Measurements from ENCODE around the gene TEX19. TPM values are rescaled to one million over a fixed set of nuclear protein-coding genes. Genes with fewer than 3 reads are reported as not detected.

TEX19 gene
- total and polyA plus RNA-seq, 2 of the 4 experiments (the other 2 are of a cell fraction): under 0.01 to 0.03 TPM

- Histone ChIP-seq H3K4me1 (ENCODE audit: control insufficient read depth, insufficient read depth, low read length) (peaks cover 2% of the 10 kb centered on the region), H3K4me2 (ENCODE audit: low read depth, low read length) (no peak overlapping the region), H4K91ac (ENCODE audit: insufficient read depth, low read depth, low read length) (no peak overlapping the region), H2BK20ac (ENCODE audit: low read depth, low read length) (no peak overlapping the region), H3K9me1 (ENCODE audit: insufficient read depth, low read length) (no peaks in the 10 kb centered on the region), H3K56ac (ENCODE audit: extremely low read depth, insufficient read depth, low read length) (no peak overlapping the region), H2BK5ac (ENCODE audit: low read depth, low read length, poor library complexity, severe bottlenecking) (no peak overlapping the region), H2BK15ac (ENCODE audit: low read depth, low read length) (no peak overlapping the region), H4K20me1 (ENCODE audit: insufficient read depth, low read length) (no peaks in the 10 kb centered on the region), H3K79me1 (ENCODE audit: low read depth in 1 of 2, low read length in 2 of 2) (no peaks in the 10 kb centered on the region), H3K4me3 (ENCODE audit: insufficient read depth, low read depth, low read length) (no peak overlapping the region), H4K8ac (ENCODE audit: low read depth in 2 of 2, low read length in 2 of 2) (no peak overlapping the region), H3K14ac (replicated peaks; ENCODE audit: low read depth, low read length) (no peak overlapping the region), H3K18ac (ENCODE audit: low read depth, low read length) (no peak overlapping the region), H2AFZ (replicated peaks; ENCODE audit: low read length, poor library complexity) (no peak overlapping the region), H3K27ac (ENCODE audit: insufficient read depth, low read length) (no peak overlapping the region), H3K36me3 (ENCODE audit: control insufficient read depth, insufficient read depth, low read length) (peaks cover 10% of the 10 kb centered on the region; the same call in 1 of the 2 replicates), H3K4ac (ENCODE audit: low read depth, low read length) (no peak overlapping the region), H3K23ac (ENCODE audit: low read depth, low read length) (no peak overlapping the region), H4K5ac (ENCODE audit: low read depth, low read length) (no peak overlapping the region), H2BK120ac (ENCODE audit: low read depth, low read length) (no peak overlapping the region), H3K27me3 (ENCODE audit: control insufficient read depth, insufficient read depth, low read length) (peaks cover 28% of the 10 kb centered on the region), H3K9ac (ENCODE audit: low read depth, low read length) (no peak overlapping the region), H2AK9ac (replicated peaks; ENCODE audit: low read depth, low read length, poor library complexity) (no peak overlapping the region), H2AK5ac (ENCODE audit: low read depth, low read length) (no peak overlapping the region), H3K9me3 (ENCODE audit: control insufficient read depth, insufficient read depth, low read length) (no peaks in the 10 kb centered on the region)
- WGBS, 2 experiments (ENCODE audit: extremely low coverage in 2 of 2, insufficient read length in 1 of 2): 100% methylated on average over 6 of the region's 21 CpGs; no CpG with 5 or more reads in 1 of the 2 experiments
- DNase-seq (no peak), ATAC-seq (ENCODE audit: low read depth) (no peak)
- ChIA-PET CTCF (no interaction called here), POLR2A (ENCODE audit: unreplicated experiment) (no interaction called here)
- dilution Hi-C loops (cut with HindIII; ENCODE audit: low sequenced_read_pairs, unreplicated experiment) (no loop called here), in situ Hi-C loops (cut with MboI; ENCODE audit: low sequenced_read_pairs) (no loop called here), intact Hi-C loops (cut with micrococcal nuclease) (no loop called here)
- BruUV-seq (replicated peaks): no TSS peak
- TF ChIP-seq POLR2A (IDR thresholded peaks at IDR 0.05; ENCODE audit: low read depth, low read length) (no peak), MAZ (IDR thresholded peaks at IDR 0.05; ENCODE audit: borderline replicate concordance, low read depth, low read length) (no peak), MXI1 (IDR thresholded peaks at IDR 0.05; ENCODE audit: borderline replicate concordance, low read depth, low read length) (no peak), CHD1 (IDR thresholded peaks at IDR 0.05; ENCODE audit: low read depth, low read length) (no peak), RAD21 (IDR thresholded peaks at IDR 0.05; ENCODE audit: low read length) (no peak), SMC3 (IDR thresholded peaks at IDR 0.05; ENCODE audit: low read depth, low read length) (no peak), MAFK (IDR thresholded peaks at IDR 0.05; ENCODE audit: low read depth, low read length) (no peak), RCOR1 (IDR thresholded peaks at IDR 0.05; ENCODE audit: insufficient replicate concordance, low read length) (no peak), RFX5 (IDR thresholded peaks at IDR 0.05; ENCODE audit: low read depth, low read length) (no peak), FOS (IDR thresholded peaks at IDR 0.05; ENCODE audit: low read depth, low read length) (no peak), BHLHE40 (IDR thresholded peaks at IDR 0.05; ENCODE audit: low read depth, low read length) (no peak), CEBPB (IDR thresholded peaks at IDR 0.05; ENCODE audit: low read depth, low read length) (no peak), NFE2L2 (IDR thresholded peaks at IDR 0.05; ENCODE audit: low read depth, low read length) (no peak)
- TF ChIP-seq, protein P1, sequence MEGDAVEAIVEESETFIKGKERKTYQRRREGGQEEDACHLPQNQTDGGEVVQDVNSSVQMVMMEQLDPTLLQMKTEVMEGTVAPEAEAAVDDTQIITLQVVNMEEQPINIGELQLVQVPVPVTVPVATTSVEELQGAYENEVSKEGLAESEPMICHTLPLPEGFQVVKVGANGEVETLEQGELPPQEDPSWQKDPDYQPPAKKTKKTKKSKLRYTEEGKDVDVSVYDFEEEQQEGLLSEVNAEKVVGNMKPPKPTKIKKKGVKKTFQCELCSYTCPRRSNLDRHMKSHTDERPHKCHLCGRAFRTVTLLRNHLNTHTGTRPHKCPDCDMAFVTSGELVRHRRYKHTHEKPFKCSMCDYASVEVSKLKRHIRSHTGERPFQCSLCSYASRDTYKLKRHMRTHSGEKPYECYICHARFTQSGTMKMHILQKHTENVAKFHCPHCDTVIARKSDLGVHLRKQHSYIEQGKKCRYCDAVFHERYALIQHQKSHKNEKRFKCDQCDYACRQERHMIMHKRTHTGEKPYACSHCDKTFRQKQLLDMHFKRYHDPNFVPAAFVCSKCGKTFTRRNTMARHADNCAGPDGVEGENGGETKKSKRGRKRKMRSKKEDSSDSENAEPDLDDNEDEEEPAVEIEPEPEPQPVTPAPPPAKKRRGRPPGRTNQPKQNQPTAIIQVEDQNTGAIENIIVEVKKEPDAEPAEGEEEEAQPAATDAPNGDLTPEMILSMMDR (conservative IDR thresholded peaks at IDR 0.05; ENCODE audit: low read depth, low read length): no peak
- TF ChIP-seq, protein P2, sequence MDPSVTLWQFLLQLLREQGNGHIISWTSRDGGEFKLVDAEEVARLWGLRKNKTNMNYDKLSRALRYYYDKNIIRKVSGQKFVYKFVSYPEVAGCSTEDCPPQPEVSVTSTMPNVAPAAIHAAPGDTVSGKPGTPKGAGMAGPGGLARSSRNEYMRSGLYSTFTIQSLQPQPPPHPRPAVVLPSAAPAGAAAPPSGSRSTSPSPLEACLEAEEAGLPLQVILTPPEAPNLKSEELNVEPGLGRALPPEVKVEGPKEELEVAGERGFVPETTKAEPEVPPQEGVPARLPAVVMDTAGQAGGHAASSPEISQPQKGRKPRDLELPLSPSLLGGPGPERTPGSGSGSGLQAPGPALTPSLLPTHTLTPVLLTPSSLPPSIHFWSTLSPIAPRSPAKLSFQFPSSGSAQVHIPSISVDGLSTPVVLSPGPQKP (IDR thresholded peaks at IDR 0.05; ENCODE audit: borderline replicate concordance, low read depth, low read length): no peak
- TF ChIP-seq, protein P3, sequence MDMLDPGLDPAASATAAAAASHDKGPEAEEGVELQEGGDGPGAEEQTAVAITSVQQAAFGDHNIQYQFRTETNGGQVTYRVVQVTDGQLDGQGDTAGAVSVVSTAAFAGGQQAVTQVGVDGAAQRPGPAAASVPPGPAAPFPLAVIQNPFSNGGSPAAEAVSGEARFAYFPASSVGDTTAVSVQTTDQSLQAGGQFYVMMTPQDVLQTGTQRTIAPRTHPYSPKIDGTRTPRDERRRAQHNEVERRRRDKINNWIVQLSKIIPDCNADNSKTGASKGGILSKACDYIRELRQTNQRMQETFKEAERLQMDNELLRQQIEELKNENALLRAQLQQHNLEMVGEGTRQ (IDR thresholded peaks at IDR 0.05; ENCODE audit: low read depth, low read length): no peak
These were observed 29.9 kb downstream of the TEX19 start for GRCh38 chr17:82388922-82389283.

Data from IMR-90 (cell line).